ENCODE results near the gene PRSS50.

PRSS50 gene

DNA sequence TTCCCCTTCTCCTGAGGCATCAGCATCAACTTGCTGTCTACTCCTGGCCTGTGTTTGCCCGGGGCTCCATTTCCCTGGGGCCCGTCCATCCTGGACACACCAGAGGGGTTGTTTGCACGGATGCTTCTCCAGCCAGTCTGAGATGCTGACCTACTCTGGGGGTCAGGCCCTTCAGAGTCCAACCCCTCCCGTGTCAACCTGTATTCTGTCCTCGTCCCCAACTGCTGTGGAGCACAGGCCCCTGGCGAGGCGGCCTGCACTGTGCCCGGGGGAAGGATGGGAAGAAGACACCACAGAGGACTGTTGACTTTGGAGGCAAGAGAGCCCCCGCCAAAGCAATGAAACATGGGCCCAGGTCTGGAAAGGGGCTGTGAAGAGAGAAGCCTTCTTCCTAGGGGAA lies 50.0 kb downstream of the PRSS50 start:
- TF ChIP-seq FOXM1 (IDR thresholded peaks at IDR 0.05; ENCODE audit: borderline replicate concordance, low read depth): no peak
- TF ChIP-seq TCF12 (IDR thresholded peaks at IDR 0.05; ENCODE audit: low read depth): no peak
- no peak for TF ChIP-seq YY1 (IDR thresholded peaks at IDR 0.05; ENCODE audit: low read depth)
- no peak for TF ChIP-seq TAF1 (IDR thresholded peaks at IDR 0.05; ENCODE audit: low read depth)
- TF ChIP-seq EGR1 (IDR thresholded peaks at IDR 0.05): no peak
- no peak for TF ChIP-seq NFIC (IDR thresholded peaks at IDR 0.05)
- TF ChIP-seq, protein P1, sequence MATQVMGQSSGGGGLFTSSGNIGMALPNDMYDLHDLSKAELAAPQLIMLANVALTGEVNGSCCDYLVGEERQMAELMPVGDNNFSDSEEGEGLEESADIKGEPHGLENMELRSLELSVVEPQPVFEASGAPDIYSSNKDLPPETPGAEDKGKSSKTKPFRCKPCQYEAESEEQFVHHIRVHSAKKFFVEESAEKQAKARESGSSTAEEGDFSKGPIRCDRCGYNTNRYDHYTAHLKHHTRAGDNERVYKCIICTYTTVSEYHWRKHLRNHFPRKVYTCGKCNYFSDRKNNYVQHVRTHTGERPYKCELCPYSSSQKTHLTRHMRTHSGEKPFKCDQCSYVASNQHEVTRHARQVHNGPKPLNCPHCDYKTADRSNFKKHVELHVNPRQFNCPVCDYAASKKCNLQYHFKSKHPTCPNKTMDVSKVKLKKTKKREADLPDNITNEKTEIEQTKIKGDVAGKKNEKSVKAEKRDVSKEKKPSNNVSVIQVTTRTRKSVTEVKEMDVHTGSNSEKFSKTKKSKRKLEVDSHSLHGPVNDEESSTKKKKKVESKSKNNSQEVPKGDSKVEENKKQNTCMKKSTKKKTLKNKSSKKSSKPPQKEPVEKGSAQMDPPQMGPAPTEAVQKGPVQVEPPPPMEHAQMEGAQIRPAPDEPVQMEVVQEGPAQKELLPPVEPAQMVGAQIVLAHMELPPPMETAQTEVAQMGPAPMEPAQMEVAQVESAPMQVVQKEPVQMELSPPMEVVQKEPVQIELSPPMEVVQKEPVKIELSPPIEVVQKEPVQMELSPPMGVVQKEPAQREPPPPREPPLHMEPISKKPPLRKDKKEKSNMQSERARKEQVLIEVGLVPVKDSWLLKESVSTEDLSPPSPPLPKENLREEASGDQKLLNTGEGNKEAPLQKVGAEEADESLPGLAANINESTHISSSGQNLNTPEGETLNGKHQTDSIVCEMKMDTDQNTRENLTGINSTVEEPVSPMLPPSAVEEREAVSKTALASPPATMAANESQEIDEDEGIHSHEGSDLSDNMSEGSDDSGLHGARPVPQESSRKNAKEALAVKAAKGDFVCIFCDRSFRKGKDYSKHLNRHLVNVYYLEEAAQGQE (IDR thresholded peaks at IDR 0.05; ENCODE audit: low read depth): no peak
- TF ChIP-seq CEBPB (IDR thresholded peaks at IDR 0.05): no peak
- no peak for TF ChIP-seq ZBTB7A (IDR thresholded peaks at IDR 0.05; ENCODE audit: low read depth)
- TF ChIP-seq CREB1 (IDR thresholded peaks at IDR 0.05; ENCODE audit: low read depth): no peak
- TF ChIP-seq, protein P2, sequence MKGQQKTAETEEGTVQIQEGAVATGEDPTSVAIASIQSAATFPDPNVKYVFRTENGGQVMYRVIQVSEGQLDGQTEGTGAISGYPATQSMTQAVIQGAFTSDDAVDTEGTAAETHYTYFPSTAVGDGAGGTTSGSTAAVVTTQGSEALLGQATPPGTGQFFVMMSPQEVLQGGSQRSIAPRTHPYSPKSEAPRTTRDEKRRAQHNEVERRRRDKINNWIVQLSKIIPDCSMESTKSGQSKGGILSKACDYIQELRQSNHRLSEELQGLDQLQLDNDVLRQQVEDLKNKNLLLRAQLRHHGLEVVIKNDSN (IDR thresholded peaks at IDR 0.05): no peak
- TF ChIP-seq RAD21 (IDR thresholded peaks at IDR 0.05; ENCODE audit: low read depth): no peak
- no peak for TF ChIP-seq EP300 (IDR thresholded peaks at IDR 0.05; ENCODE audit: borderline replicate concordance)
- no peak for TF ChIP-seq TEAD4 (IDR thresholded peaks at IDR 0.05)

DNA sequence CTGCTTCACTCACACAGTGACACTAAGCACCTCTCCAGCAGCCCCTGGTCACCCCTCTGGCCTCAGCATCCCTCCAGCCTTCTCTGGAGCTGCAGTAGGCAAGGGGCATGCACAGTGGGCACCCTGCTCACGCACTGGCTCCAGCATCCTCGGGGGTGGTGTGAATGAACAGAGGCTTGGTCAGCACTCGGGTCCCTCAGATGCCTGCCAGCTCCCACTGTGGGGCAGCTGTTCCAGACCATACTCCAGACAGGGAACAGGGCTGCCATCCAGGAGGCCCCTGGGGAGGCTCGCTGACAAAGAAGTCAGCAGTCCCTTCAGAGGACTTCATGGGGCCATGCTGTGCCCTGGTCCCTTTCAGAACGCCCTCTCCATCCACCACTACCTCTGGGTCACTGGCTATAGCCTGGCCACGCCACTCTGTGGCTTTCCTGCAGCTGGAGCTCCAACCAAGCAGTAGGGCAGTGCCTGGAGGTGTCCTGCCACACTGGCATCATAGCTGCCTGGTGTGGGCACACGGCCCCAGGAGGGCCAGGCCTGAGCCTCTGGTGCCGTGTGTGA lies 50.5 kb downstream of the PRSS50 start:
- TF ChIP-seq CREB1 (IDR thresholded peaks at IDR 0.05; ENCODE audit: low read depth) (no peak), EP300 (IDR thresholded peaks at IDR 0.05; ENCODE audit: borderline replicate concordance) (no peak), TEAD4 (IDR thresholded peaks at IDR 0.05) (no peak), RAD21 (IDR thresholded peaks at IDR 0.05; ENCODE audit: low read depth) (no peak), TCF12 (IDR thresholded peaks at IDR 0.05; ENCODE audit: low read depth) (no peak), FOXM1 (IDR thresholded peaks at IDR 0.05; ENCODE audit: borderline replicate concordance, low read depth) (no peak), CEBPB (IDR thresholded peaks at IDR 0.05) (no peak), EGR1 (IDR thresholded peaks at IDR 0.05) (no peak), ZBTB7A (IDR thresholded peaks at IDR 0.05; ENCODE audit: low read depth) (no peak), NFIC (IDR thresholded peaks at IDR 0.05) (no peak)
- TF ChIP-seq, protein P2 (IDR thresholded peaks at IDR 0.05): no peak
- TF ChIP-seq, protein P3, sequence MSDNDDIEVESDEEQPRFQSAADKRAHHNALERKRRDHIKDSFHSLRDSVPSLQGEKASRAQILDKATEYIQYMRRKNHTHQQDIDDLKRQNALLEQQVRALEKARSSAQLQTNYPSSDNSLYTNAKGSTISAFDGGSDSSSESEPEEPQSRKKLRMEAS (IDR thresholded peaks at IDR 0.05): no peak

DNA sequence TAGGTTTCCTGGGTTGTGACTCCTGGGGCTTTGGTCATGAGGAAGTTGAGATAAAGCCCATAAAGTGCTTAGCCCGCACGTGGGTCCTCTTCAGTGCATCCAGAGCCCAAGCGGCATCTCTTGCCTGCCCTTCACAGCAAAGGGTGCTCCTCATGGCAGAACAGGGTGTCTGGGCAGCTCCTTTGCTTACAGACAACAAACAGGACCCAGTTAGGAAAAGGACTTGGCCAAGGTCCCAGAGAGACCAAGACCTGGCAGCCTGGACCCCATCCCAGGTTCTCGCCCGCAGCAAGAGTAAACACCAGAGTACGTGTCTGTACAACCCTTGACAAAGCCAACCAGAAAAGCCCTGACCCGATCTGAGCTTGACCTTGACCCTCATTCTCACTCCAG lies 51.2 kb downstream of the PRSS50 start:
- TF ChIP-seq TEAD4 (IDR thresholded peaks at IDR 0.05): no peak
- TF ChIP-seq CREB1 (IDR thresholded peaks at IDR 0.05; ENCODE audit: low read depth): no peak
- TF ChIP-seq, protein P1 (IDR thresholded peaks at IDR 0.05; ENCODE audit: low read depth): no peak
- TF ChIP-seq RAD21 (IDR thresholded peaks at IDR 0.05; ENCODE audit: low read depth): no peak
- TF ChIP-seq CEBPB (IDR thresholded peaks at IDR 0.05): no peak
- TF ChIP-seq TAF1 (IDR thresholded peaks at IDR 0.05; ENCODE audit: low read depth): no peak
- TF ChIP-seq TCF12 (IDR thresholded peaks at IDR 0.05; ENCODE audit: low read depth): no peak
- TF ChIP-seq ZBTB7A (IDR thresholded peaks at IDR 0.05; ENCODE audit: low read depth): no peak
- TF ChIP-seq, protein P2 (IDR thresholded peaks at IDR 0.05): no peak
- no peak for TF ChIP-seq EP300 (IDR thresholded peaks at IDR 0.05; ENCODE audit: borderline replicate concordance)
- TF ChIP-seq, protein P3 (IDR thresholded peaks at IDR 0.05): no peak
- no peak for TF ChIP-seq FOXM1 (IDR thresholded peaks at IDR 0.05; ENCODE audit: borderline replicate concordance, low read depth)
- TF ChIP-seq NFIC (IDR thresholded peaks at IDR 0.05): no peak
- TF ChIP-seq YY1 (IDR thresholded peaks at IDR 0.05; ENCODE audit: low read depth): no peak
- no peak for TF ChIP-seq EGR1 (IDR thresholded peaks at IDR 0.05)

DNA sequence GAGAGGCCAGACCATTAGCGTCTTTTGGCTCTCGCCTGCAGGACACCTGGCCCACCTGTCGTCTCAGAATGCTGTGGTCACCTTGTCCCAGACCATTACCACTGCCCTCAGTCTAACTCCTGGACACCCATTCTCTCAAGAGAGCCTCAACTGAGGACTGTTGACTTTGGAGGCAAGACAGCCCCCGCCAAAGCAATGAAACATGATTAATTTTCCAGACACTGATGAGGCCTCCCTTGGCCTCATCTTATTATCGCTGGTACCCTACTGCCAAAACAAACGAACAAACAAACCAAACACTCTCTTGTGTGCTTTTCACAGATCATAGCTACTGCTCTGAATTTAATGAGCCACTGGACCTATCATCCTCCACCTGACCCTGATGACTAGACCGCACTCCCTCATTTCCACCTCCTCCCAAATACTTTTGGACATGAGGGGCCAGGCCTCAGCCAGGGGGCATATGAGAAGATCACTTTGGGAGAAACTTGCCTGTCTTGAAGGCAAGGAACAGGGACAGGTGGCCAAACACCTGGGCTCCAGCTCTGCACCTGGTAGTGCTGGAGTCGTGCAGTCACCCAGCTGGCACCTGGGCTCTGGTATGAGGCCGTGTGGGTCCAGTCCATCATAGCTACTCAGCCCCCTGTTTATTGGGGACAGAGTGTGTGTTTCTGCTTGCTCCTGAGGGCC lies 51.8 kb downstream of the PRSS50 start:
- TF ChIP-seq EGR1 (IDR thresholded peaks at IDR 0.05): no peak
- no peak for TF ChIP-seq FOXM1 (IDR thresholded peaks at IDR 0.05; ENCODE audit: borderline replicate concordance, low read depth)
- TF ChIP-seq EP300 (IDR thresholded peaks at IDR 0.05; ENCODE audit: borderline replicate concordance): no peak
- TF ChIP-seq, protein P1 (IDR thresholded peaks at IDR 0.05; ENCODE audit: low read depth): no peak
- no peak for TF ChIP-seq TAF1 (IDR thresholded peaks at IDR 0.05; ENCODE audit: low read depth)
- TF ChIP-seq TCF12 (IDR thresholded peaks at IDR 0.05; ENCODE audit: low read depth): no peak
- no peak for TF ChIP-seq RAD21 (IDR thresholded peaks at IDR 0.05; ENCODE audit: low read depth)
- TF ChIP-seq CEBPB (IDR thresholded peaks at IDR 0.05): no peak
- no peak for TF ChIP-seq CREB1 (IDR thresholded peaks at IDR 0.05; ENCODE audit: low read depth)
- TF ChIP-seq, protein P3 (IDR thresholded peaks at IDR 0.05): no peak

Data from Ishikawa (cell line).